ENCODE data around the gene NOD1. TPM values are rescaled to one million over a fixed set of nuclear protein-coding genes. Genes with fewer than 3 reads are reported as not detected.
A peak's percentile ranks its signal among the peaks of the same experiment; 100 is the strongest.
"Not testable (repeated sequence)": the region's sequence is repeated elsewhere in the genome, so short reads cannot be mapped to it uniquely, and the experiment has no call there.

NOD1 gene, protein sequence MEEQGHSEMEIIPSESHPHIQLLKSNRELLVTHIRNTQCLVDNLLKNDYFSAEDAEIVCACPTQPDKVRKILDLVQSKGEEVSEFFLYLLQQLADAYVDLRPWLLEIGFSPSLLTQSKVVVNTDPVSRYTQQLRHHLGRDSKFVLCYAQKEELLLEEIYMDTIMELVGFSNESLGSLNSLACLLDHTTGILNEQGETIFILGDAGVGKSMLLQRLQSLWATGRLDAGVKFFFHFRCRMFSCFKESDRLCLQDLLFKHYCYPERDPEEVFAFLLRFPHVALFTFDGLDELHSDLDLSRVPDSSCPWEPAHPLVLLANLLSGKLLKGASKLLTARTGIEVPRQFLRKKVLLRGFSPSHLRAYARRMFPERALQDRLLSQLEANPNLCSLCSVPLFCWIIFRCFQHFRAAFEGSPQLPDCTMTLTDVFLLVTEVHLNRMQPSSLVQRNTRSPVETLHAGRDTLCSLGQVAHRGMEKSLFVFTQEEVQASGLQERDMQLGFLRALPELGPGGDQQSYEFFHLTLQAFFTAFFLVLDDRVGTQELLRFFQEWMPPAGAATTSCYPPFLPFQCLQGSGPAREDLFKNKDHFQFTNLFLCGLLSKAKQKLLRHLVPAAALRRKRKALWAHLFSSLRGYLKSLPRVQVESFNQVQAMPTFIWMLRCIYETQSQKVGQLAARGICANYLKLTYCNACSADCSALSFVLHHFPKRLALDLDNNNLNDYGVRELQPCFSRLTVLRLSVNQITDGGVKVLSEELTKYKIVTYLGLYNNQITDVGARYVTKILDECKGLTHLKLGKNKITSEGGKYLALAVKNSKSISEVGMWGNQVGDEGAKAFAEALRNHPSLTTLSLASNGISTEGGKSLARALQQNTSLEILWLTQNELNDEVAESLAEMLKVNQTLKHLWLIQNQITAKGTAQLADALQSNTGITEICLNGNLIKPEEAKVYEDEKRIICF
- polyA plus RNA-seq (2012; ENCODE audit: insufficient read depth, insufficient read length, low read depth), result 1.5 TPM

GRCh38 chr7:30478349-30479201 lies at the start of gene NOD1:
TSS of gene NOD1 (minus strand) at chr7:30478784. CDS start at chr7:30456921, 21,863 bp downstream.
- peak; percentile 79 for DNase-seq
- H3K9me3 ChIP-seq, result no peaks in the 10 kb centered on the region
- peak within 1 kb of the TSS; percentile 83 for H3K4me3 ChIP-seq (ENCODE audit: low read depth, low read length)
- no peak for TF ChIP-seq CTCF (IDR thresholded peaks at IDR 0.05; ENCODE audit: low read depth, low read length)
- H3K4me1 ChIP-seq, result no peaks in the 10 kb centered on the region
- H3K36me3 ChIP-seq, result no peaks in the 10 kb centered on the region
- H3K27me3 ChIP-seq, result no peaks in the 10 kb centered on the region

- not testable (repeated sequence) for H3K4me3 ChIP-seq (ENCODE audit: low read depth, low read length); H3K9me3 ChIP-seq; DNase-seq; H3K4me1 ChIP-seq; H3K36me3 ChIP-seq; H3K27me3 ChIP-seq
Measured at GRCh38 chr7:30527297-30527696, 48.7 kb upstream of the NOD1 start.

DNA sequence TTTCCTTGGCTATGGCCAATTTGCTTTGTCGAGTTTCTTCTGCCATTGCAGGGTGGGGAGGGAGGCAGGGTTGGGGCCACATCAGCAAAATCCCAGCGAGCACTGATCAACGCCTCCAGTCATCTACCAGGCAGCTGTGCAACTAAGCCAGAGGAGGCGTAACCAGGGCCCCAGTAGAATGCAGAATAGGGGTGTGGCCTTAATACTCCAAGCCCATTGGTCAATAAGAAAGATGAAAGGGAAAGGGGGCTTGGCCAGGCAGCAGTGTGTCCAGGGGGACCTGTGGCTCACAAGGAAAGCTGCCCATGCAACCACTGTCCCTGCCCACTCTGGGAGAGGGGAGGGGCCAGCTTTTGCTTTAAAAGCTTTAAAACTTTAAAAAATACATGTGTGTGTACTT lies 47.6 kb upstream of the NOD1 start:
- Histone ChIP-seq H3K4me3 (ENCODE audit: low read depth, low read length) (no peak overlapping the region), H3K4me1 (no peaks in the 10 kb centered on the region), H3K9me3 (no peaks in the 10 kb centered on the region), H3K36me3 (no peaks in the 10 kb centered on the region), H3K27me3 (no peaks in the 10 kb centered on the region)
- no peak for TF ChIP-seq CTCF (IDR thresholded peaks at IDR 0.05; ENCODE audit: low read depth, low read length)
- peak; percentile 53 for DNase-seq

DNA sequence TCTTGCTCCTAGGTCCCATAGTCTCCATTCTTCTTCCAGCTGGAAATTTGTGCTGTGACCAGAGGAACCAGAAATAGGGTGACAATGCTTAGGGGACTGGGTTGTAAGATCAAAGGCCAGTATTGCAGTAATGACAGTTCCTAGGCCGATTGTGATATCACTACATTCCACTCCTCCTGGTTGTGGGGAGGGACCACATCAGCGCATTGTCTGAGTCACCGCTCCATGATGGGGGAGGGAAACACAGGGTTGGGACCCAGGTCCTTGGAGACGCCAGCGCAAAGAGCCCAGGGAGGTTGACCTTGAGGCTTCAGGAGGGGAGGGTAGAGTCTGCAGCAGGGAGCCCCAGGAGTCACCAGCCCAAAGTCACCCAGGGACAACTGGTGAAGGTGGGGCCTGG lies 46.8 kb upstream of the NOD1 start:
- H3K4me3 ChIP-seq (ENCODE audit: low read depth, low read length), result no peak overlapping the region
- DNase-seq, result no peak
- H3K9me3 ChIP-seq, result no peaks in the 10 kb centered on the region
- no peaks in the 10 kb centered on the region for H3K36me3 ChIP-seq
- H3K27me3 ChIP-seq, result no peaks in the 10 kb centered on the region
- TF ChIP-seq CTCF (IDR thresholded peaks at IDR 0.05; ENCODE audit: low read depth, low read length), result no peak
- H3K4me1 ChIP-seq, result peaks cover under 1% of the 10 kb centered on the region; the same call in 1 of the 2 replicates

DNA sequence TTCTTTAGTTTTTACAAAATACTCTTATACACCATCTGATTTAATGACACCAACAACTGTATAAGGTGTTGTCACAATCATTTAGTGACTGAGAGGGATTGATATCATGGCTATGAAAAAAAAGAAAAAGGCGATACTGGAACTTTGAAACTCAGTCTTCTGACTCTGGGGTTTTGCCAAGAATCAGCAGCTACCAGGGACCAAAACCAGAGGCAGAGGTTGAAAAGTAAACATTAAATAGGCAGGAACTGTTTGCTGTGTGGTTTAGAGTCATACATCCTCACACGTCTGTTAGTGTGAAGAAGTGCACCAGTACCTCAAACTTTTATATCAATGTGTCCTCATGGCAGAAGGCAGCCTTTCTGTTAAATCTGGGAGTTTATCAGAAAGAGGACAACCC lies 46.0 kb upstream of the NOD1 start:
- H3K4me1 ChIP-seq, result peaks cover 2% of the 10 kb centered on the region; the same call in 1 of the 2 replicates
- H3K9me3 ChIP-seq, result no peaks in the 10 kb centered on the region
- no peak for TF ChIP-seq CTCF (IDR thresholded peaks at IDR 0.05; ENCODE audit: low read depth, low read length)
- H3K4me3 ChIP-seq (ENCODE audit: low read depth, low read length), result no peak overlapping the region
- H3K27me3 ChIP-seq, result no peaks in the 10 kb centered on the region
- H3K36me3 ChIP-seq, result no peaks in the 10 kb centered on the region
- DNase-seq, result no peak

DNA sequence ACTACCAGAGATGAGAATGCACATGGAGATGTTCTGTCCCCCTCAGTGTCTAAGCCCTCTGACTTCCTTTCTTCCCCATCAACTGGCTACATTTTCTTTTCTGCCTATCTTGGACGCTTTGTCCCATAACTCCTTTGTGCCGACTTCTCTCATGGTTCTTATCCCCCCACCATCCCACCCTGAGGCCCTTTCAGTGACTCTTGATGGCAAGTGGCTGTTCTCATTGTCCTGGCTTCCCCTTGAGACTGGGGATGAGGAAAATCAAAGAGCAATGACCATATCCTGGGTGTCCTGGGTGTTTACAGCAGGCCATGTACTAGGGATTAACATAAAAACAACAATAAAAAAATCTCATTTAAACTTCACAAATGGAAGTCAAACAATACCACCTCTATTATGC lies 44.9 kb upstream of the NOD1 start:
- no peak for DNase-seq
- peaks cover 2% of the 10 kb centered on the region; the same call in 1 of the 2 replicates for H3K4me1 ChIP-seq
- no peak overlapping the region for H3K4me3 ChIP-seq (ENCODE audit: low read depth, low read length)
- TF ChIP-seq CTCF (IDR thresholded peaks at IDR 0.05; ENCODE audit: low read depth, low read length), result no peak
- H3K27me3 ChIP-seq, result no peaks in the 10 kb centered on the region
- no peaks in the 10 kb centered on the region for H3K36me3 ChIP-seq
- H3K9me3 ChIP-seq, result no peaks in the 10 kb centered on the region

All from BE2C (cell line).